Heart left ventricle (tissue), 13 donors: Measurements from ENCODE around the gene COA1.

Source experiments
- CTCF ChIP-seq, 12 donors: fragments of 200-600 bp; sonication (generic) in 4 of 12; IDR thresholded peaks; one replicate each; pipeline versions ENCODE4 v1.5.0 to v1.8.0; 2018 to 2022; ENCODE audit warnings: antibody characterized with exemption in 12 of 12, mild to moderate bottlenecking in 5 of 12
- POLR2A ChIP-seq, 2 donors: fragments of 450-650 bp; IDR thresholded peaks; one replicate each; pipeline ENCODE4 v1.6.1; 2017; ENCODE audit warnings: antibody characterized with exemption in 2 of 2, mild to moderate bottlenecking in 2 of 2, moderate library complexity in 2 of 2
- donor health status: ischemic (EF 13 %, LVEDD 7.1; RV severe dilation, severe dysfunction).
- donor health status: DM: no; HTN: yes; CAD: no.
- donor health status: DM: no; HTN: no; CAD: no.
- donor health status: ischemic (EF 25% LVEDD 6.9; RV normal size, moderate dysfunction).
- donor health status: ischemic (EF 25% LVEDD 5.7; RV mildly dilated, moderate dysfunction).
- donor health status: ischemic (EF 35%, LVEDD 5.7; RV mildly dilated, moderate dysfunction).
- donor health status: nonischemic (EF 11% LVEDD 7.7; RV severe dilation, severe dysfunction).
- donor health status: DM: yes; HTN: yes; CAD: no.
- donor health status: PGD.
- donor health status: ischemic (EF 29% LVEDD 5.4; RV normal size, mild dysfunction).
- donor health status: nonischemic (EF 23%, LVEDD 6.1; RV moderate dilation, normal function).

- TF ChIP-seq CTCF (IDR thresholded peaks at IDR 0.05) (no peak), POLR2A (IDR thresholded peaks at IDR 0.05) (no peak)
Measured at GRCh38 chr7:43763183-43763582, 33.9 kb upstream of the COA1 start.
